Lower leg skin (tissue), 4 donors: ENCODE measurements around the gene MRPL50. TPM values are rescaled to one million over a fixed set of nuclear protein-coding genes. Genes with fewer than 3 reads are reported as not detected.

Experiments used
- DNase-seq, 2 donors: peaks; one replicate each; pipeline ENCODE4 v3.0.0-alpha.2; 2019; ENCODE audit warnings: low spot score in 2 of 2
- H3K4me3 ChIP-seq: fragments of 200-600 bp; sonication (generic); 2 replicates; pipeline ENCODE4 v1.5.1; 2017; ENCODE audit warnings: mild to moderate bottlenecking, low read depth; ENCODE audit not compliant: poor library complexity, severe bottlenecking
- POLR2A ChIP-seq, 2 donors: fragments of 450-650 bp; IDR thresholded peaks; one replicate each; pipeline ENCODE4 v1.6.1; 2016 to 2017; ENCODE audit warnings: antibody characterized with exemption in 2 of 2, mild to moderate bottlenecking in 1 of 2, moderate library complexity in 1 of 2
- WGBS, 2 donors: methylation state at CpG; one replicate each; pipeline ENCODE4 v1.1.5; 2018; 5-methylcytosine and 5-hydroxymethylcytosine counted together
- intact Hi-C: fragments of 100-400 bp; cut with DNase I; formaldehyde crosslinking; loops from one replicate; pipeline ENCODE4 v1.15.0; 2023; ENCODE audit warnings: low total_unique reads
- total RNA-seq, 4 donors: library from RNA; depleted of rRNA; stranded (reverse); fragments of >200 nt; gene quantifications; one replicate each; pipeline ENCODE4 v1.1.0, GENCODE V29; 2016
- TF ChIP-seq, protein P1 (sequence below), 3 donors: fragments of 450-650 bp; IDR thresholded peaks; one replicate each; pipeline ENCODE4 v1.5.1; 2016; ENCODE audit warnings: antibody characterized with exemption in 3 of 3, mild to moderate bottlenecking in 3 of 3, moderate library complexity in 2 of 3

Gene MRPL50
- total RNA-seq, 4 donors from 2014 or later, result 3.8 to 9.3 (median 7.5) TPM

DNA sequence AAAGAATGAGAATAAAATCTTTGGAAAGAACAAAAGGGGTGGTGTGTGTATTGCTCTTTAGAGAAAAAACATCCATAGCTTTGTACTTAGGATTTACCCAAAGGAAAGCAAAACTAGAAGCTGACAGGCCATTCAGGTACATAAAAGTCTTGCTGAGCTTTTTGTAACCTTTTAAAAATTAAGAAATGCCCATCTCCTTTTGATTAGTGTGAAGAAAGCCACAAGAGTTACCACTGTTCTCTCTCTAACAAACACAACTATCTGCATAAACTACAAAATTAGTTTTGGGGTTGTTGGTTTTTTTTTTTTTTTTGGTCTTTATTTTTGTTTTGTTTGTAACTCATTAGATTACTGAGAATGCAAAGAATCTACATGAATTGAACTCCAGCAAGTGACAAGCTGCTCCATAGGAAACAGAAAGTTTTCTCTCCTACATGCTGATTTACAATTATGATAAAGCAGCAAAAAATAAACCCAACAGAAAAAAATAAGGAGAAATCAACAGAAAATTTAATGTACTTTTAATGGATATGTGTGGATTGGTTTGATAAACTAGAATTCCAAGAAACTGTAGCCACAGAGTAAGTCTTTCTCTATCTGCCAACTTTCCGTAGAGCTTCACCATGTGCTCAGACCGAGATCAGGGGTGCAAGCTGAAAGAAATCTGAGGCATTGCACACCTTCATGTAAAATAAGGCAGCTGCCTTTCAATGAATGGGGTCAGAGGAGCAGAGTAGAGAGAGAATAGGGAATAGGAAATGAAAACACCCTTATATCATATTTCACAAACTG lies 25.9 kb downstream of the MRPL50 start:
- 58 to 61% methylated on average over 2 of the region's 2 CpGs for WGBS, 2 donors
- no peak overlapping the region for H3K4me3 ChIP-seq
- intact Hi-C loops, result no loop called here
- TF ChIP-seq POLR2A (IDR thresholded peaks at IDR 0.05), result no peak
- TF ChIP-seq, protein P1, sequence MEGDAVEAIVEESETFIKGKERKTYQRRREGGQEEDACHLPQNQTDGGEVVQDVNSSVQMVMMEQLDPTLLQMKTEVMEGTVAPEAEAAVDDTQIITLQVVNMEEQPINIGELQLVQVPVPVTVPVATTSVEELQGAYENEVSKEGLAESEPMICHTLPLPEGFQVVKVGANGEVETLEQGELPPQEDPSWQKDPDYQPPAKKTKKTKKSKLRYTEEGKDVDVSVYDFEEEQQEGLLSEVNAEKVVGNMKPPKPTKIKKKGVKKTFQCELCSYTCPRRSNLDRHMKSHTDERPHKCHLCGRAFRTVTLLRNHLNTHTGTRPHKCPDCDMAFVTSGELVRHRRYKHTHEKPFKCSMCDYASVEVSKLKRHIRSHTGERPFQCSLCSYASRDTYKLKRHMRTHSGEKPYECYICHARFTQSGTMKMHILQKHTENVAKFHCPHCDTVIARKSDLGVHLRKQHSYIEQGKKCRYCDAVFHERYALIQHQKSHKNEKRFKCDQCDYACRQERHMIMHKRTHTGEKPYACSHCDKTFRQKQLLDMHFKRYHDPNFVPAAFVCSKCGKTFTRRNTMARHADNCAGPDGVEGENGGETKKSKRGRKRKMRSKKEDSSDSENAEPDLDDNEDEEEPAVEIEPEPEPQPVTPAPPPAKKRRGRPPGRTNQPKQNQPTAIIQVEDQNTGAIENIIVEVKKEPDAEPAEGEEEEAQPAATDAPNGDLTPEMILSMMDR (IDR thresholded peaks at IDR 0.05), result no peak
- no peak for DNase-seq

DNA sequence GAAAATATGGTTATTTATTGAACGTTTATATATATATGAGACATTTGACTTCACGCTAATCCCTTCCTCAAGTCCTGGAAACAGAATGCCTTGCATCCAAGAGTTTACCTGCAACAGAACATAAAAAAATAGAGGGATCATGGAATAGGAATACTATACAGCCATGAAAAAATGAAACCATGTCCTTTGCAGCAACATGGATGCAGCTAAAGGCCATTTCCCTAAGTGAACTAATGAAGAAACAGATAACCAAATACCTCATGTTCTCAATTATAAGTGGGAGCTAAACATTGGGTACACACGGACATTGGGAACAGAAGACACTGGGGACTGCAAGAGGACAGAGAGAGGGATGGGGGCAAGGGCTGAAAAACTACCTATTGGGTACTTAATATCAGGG lies 26.6 kb downstream of the MRPL50 start:
- no peak for TF ChIP-seq POLR2A (IDR thresholded peaks at IDR 0.05)
- TF ChIP-seq, protein P1 (IDR thresholded peaks at IDR 0.05), result no peak
- WGBS, 2 donors, result 89 to 95% methylated on average over 3 of the region's 3 CpGs
- DNase-seq, result no peak
- H3K4me3 ChIP-seq, result no peak overlapping the region
- intact Hi-C loops, result no loop called here

DNA sequence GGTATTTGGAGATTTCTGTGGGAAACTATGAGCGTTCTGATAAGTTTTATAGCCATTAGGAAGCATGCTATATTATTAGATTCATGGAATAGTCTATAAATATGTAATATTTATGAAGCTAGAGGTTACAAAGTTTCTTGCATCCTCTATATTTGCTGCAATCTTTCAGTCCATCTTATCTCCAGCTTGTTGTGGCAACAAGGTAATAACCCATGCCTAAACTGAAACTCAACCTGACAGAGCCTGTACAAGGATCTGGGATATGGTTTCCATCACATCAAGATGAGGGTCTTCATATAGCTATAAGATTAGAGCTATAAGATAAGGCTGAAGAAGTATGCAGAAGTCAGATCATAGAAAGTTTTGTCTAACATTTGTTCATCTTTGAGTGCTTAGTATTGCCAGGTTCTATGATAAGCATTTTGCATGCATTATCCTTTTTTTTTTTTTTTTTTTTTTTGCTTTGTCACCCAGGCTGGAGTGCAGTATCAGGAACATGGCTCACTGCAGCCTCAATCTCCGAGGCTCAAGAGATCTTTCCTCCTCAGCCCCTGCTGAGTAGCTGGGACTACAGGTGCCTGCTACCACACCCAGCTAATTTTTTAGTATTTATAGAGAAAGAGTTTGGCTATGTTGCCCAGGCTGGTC lies 28.4 kb downstream of the MRPL50 start:
- H3K4me3 ChIP-seq, result no peak overlapping the region
- WGBS, 2 donors, result 68 to 87% methylated on average over 2 of the region's 2 CpGs
- intact Hi-C loops, result no loop called here
- TF ChIP-seq POLR2A (IDR thresholded peaks at IDR 0.05), result no peak
- TF ChIP-seq, protein P1 (IDR thresholded peaks at IDR 0.05), result no peak
- no peak for DNase-seq

DNA sequence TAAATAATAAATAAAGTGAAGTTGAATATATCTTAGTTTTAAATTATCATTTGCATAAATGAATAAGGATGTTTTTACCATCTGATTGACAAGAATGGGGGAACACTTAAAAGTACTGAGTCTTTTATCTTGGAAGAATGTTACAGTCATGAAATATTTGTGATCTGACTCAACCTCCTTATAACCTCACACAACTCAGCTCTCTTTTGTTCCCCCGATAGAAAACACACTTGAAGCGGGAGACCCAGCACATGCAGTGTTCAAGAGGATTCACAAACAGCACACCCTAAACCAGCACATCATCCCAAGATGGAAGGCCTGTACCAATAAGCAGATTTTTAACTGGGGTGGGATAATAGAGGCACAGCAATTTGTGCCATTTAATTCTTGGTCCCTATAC lies 29.1 kb downstream of the MRPL50 start:
- no peak for DNase-seq
- 86 to 90% methylated on average over 2 of the region's 2 CpGs for WGBS, 2 donors
- intact Hi-C loops, result no loop called here
- no peak overlapping the region for H3K4me3 ChIP-seq
- no peak for TF ChIP-seq POLR2A (IDR thresholded peaks at IDR 0.05)
- TF ChIP-seq, protein P1 (IDR thresholded peaks at IDR 0.05), result no peak

DNA sequence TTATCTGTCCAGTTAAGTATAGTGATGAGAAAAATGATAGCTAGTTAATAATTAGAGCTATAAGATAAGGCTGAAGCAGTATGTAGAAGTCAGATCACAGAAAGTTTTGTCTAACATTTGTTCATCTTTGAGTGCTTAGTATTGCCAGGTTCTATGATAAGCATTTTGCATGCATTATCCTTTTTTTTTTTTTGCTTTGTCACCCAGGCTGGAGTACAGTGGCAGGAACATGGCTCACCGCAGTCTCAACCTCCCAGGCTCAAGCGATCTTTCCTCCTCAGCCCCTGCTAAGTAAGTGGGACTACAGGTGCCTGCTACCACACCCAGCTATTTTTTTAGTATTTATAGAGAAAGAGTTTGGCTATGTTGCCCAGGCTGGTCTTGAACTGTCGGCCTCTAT lies 31.1 kb downstream of the MRPL50 start:
- TF ChIP-seq, protein P1 (IDR thresholded peaks at IDR 0.05), result no peak
- no peak for TF ChIP-seq POLR2A (IDR thresholded peaks at IDR 0.05)
- DNase-seq, result no peak
- WGBS, 2 donors, result 91 to 95% methylated on average over 3 of the region's 3 CpGs
- intact Hi-C loops, result no loop called here
- no peak overlapping the region for H3K4me3 ChIP-seq
